GOT3 (cell line): ENCODE results near the gene PRR15L.
"Not testable (repeated sequence)": the region's sequence is repeated elsewhere in the genome, so short reads cannot be mapped to it uniquely, and the experiment has no call there.

Experiments
- DNase-seq: peaks from one replicate; lab custom pipeline; 2025; ENCODE audit warnings: mixed read lengths; lab: John Stamatoyannopoulos, UW

The PRR15L gene

GRCh38 chr17:47935468-47935867, 22.2 kb downstream of the PRR15L start:
- not testable (repeated sequence) for DNase-seq

- no peak for DNase-seq
Measured at GRCh38 chr17:47934856-47935255, 22.8 kb downstream of the PRR15L start.

- DNase-seq: no peak
Measured at GRCh38 chr17:47931848-47932247, 25.8 kb downstream of the PRR15L start.

- DNase-seq: no peak
Measured at GRCh38 chr17:47929218-47930000, 28.3 kb downstream of the PRR15L start.

GRCh38 chr17:47928415-47928814, 29.3 kb downstream of the PRR15L start:
- no peak for DNase-seq

- no peak for DNase-seq
Measured at GRCh38 chr17:47927821-47928400, 29.8 kb downstream of the PRR15L start.

- no peak for DNase-seq
Measured at GRCh38 chr17:47925678-47925988, 32.0 kb downstream of the PRR15L start.

GRCh38 chr17:47924785-47925677, 32.7 kb downstream of the PRR15L start:
- DNase-seq: no peak

- not testable (repeated sequence) for DNase-seq
Measured at GRCh38 chr17:47919889-47920288, 37.8 kb downstream of the PRR15L start.

GRCh38 chr17:47918991-47919390, 38.7 kb downstream of the PRR15L start:
- no peak for DNase-seq

- no peak for DNase-seq
Measured at GRCh38 chr17:47918006-47918405, 39.7 kb downstream of the PRR15L start.

- no peak for DNase-seq
Measured at GRCh38 chr17:47917581-47917980, 40.1 kb downstream of the PRR15L start.

- no peak for DNase-seq
Measured at GRCh38 chr17:47916489-47917208, 41.0 kb downstream of the PRR15L start.

GRCh38 chr17:47915776-47916398, 41.8 kb downstream of the PRR15L start:
- no peak for DNase-seq

GRCh38 chr17:47914306-47914948, 43.3 kb downstream of the PRR15L start:
- no peak for DNase-seq

- DNase-seq: no peak
Measured at GRCh38 chr17:47913050-47913449, 44.6 kb downstream of the PRR15L start.

GRCh38 chr17:47907932-47908562, 49.6 kb downstream of the PRR15L start:
- DNase-seq: no peak

GRCh38 chr17:47906443-47906842, 51.2 kb downstream of the PRR15L start:
- DNase-seq: no peak

- DNase-seq: no peak
Measured at GRCh38 chr17:47905221-47905733, 52.4 kb downstream of the PRR15L start.

- no peak for DNase-seq
Measured at GRCh38 chr17:47902039-47902744, 55.5 kb downstream of the PRR15L start.
